ENCODE measurements around the gene LRIG1.

LRIG1 gene

DNA sequence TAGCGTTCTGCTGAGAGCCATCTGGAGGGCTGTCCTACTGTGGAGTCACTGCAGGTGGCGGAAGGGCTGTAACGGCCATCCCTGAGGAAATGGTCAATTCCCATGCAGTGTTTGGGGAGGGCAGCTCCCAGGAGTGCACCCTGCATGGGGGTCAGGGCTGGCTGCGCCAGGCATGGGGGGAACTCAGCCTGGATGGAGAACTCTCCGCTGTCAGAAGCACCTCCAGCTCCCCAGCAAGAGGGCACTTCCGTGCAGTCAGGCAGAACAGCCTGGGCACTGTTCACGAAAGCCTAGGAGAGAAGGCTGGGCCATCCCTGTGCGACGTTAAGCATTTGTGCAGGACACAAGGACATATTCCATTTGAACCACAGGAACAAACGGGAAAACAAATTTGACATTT is 105.2 kb downstream of the LRIG1 start:
- Histone ChIP-seq H3K9ac (ENCODE audit: low read length) (no peak overlapping the region), H3K36me3 (ENCODE audit: insufficient read depth, low read length) (peaks cover 77% of the 10 kb centered on the region), H3K4me3 (ENCODE audit: low read depth in 1 of 2, low read length in 2 of 2) (no peak overlapping the region), H3K4me1 (ENCODE audit: insufficient read depth, low read length) (peaks cover 67% of the 10 kb centered on the region), H3K27ac (ENCODE audit: low read depth, low read length) (no peak overlapping the region), H3K9me3 (ENCODE audit: low read length) (no peaks in the 10 kb centered on the region), H3K27me3 (ENCODE audit: control insufficient read depth in 1 of 2, insufficient read depth in 2 of 2, low read length in 2 of 2) (no peaks in the 10 kb centered on the region)

DNA sequence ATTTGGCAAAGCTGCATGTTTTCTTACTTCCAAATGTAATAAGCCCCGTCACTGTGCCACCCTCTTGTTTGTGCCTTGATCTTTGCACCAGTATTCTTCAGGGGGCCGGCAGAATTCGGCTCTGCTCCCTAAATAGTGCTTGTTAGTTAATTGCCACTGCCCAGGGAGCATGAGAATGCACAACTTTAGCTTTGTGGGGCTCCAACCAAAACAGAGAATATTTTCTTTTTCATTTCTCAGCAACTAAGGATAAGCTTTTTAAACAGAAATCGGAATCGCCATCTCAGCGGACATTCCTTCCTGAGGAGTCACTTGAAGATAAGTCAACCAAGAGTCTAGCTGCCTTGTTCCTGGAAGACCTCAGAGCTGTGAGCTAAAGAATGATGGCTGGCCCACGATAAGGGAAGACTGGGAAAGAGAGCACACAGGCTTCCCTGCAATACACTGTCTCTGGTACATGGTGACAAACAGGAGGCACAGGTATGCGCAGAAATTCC is 106.0 kb downstream of the LRIG1 start:
- peaks cover 59% of the 10 kb centered on the region for H3K4me1 ChIP-seq (ENCODE audit: insufficient read depth, low read length)
- H3K27me3 ChIP-seq (ENCODE audit: control insufficient read depth in 1 of 2, insufficient read depth in 2 of 2, low read length in 2 of 2): no peaks in the 10 kb centered on the region
- H3K36me3 ChIP-seq (ENCODE audit: insufficient read depth, low read length): peaks cover 71% of the 10 kb centered on the region
- no peak overlapping the region for H3K9ac ChIP-seq (ENCODE audit: low read length)
- H3K9me3 ChIP-seq (ENCODE audit: low read length): no peaks in the 10 kb centered on the region
- H3K27ac ChIP-seq (ENCODE audit: low read depth, low read length): peak overlapping the region; percentile 40
- H3K4me3 ChIP-seq (ENCODE audit: low read depth in 1 of 2, low read length in 2 of 2): no peak overlapping the region

DNA sequence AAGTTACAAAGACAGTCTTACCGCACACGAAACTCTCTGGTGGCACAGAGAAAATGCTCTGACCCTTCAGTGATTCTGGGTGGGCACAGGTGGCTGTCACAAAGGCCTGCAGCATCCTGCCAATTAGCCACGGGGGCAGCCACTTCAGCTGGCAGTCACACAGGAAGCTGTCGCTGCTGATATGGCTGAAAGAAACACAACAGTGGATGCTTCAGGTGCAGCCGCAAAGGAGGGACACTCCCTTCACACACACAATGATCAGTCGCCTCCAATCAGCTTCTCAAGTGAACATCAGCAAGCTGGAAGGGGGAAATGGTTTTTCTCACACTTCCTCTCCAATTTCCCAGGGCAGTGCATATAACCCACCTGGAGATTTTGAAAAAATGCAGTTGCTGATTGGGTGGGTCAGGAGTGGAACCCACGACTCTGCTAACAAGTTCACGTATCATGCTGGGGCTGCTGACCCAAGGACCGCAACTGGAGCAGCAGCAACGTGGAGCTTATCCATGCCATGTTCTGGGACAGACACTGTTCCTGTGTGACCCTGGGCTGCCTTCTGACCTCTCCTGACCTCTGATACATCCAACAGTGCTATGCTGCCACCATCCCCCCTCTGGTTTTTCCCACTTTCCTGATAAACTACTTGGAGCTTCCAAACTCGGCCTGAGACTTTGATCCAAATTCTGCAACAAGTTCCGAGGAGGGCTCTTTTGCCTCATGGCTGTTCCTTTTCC is 106.6 kb downstream of the LRIG1 start:
- Histone ChIP-seq H3K27me3 (ENCODE audit: control insufficient read depth in 1 of 2, insufficient read depth in 2 of 2, low read length in 2 of 2) (no peaks in the 10 kb centered on the region), H3K9me3 (ENCODE audit: low read length) (no peaks in the 10 kb centered on the region), H3K36me3 (ENCODE audit: insufficient read depth, low read length) (peaks cover 71% of the 10 kb centered on the region), H3K4me1 (ENCODE audit: insufficient read depth, low read length) (peaks cover 58% of the 10 kb centered on the region), H3K27ac (ENCODE audit: low read depth, low read length) (peak overlapping the region; percentile 40), H3K4me3 (ENCODE audit: low read depth in 1 of 2, low read length in 2 of 2) (no peak overlapping the region), H3K9ac (ENCODE audit: low read length) (no peak overlapping the region)

DNA sequence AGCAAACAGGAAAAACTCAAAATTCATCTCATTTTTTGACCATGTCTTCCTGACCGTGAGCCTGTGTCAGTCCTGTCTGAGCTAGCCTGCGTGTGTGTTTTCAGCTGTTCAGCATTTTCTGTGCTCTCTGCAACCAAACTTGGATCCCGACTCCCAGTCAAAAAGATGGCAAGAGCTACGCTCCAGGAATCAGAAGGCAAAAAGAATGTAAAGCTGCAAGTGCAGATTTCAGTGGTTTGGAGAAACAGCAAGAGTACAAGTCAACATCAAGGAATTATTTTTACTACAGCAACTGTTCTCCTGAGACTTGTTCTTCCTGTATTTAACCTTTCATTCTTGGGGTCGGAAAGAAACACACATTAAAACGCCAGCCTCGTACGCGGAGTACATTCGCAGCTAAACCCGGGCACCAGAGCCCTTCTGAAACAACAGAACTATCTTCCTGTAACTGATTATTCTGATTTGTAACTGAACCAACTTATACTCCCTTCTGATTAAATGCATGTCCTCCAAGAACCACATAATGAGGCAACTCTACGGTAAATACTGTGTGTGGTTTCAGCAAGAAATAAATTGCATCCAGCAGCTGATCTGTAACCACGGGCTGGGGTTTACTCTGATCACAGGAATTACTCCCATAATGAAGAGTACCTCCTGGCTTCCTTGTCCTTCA is 107.4 kb downstream of the LRIG1 start:
- no peaks in the 10 kb centered on the region for H3K27me3 ChIP-seq (ENCODE audit: control insufficient read depth in 1 of 2, insufficient read depth in 2 of 2, low read length in 2 of 2)
- H3K9ac ChIP-seq (ENCODE audit: low read length): no peak overlapping the region
- peaks cover 70% of the 10 kb centered on the region for H3K36me3 ChIP-seq (ENCODE audit: insufficient read depth, low read length)
- H3K4me3 ChIP-seq (ENCODE audit: low read depth in 1 of 2, low read length in 2 of 2): no peak overlapping the region
- H3K4me1 ChIP-seq (ENCODE audit: insufficient read depth, low read length): peaks cover 55% of the 10 kb centered on the region
- peak overlapping the region; percentile 40 for H3K27ac ChIP-seq (ENCODE audit: low read depth, low read length)
- H3K9me3 ChIP-seq (ENCODE audit: low read length): no peaks in the 10 kb centered on the region

DNA sequence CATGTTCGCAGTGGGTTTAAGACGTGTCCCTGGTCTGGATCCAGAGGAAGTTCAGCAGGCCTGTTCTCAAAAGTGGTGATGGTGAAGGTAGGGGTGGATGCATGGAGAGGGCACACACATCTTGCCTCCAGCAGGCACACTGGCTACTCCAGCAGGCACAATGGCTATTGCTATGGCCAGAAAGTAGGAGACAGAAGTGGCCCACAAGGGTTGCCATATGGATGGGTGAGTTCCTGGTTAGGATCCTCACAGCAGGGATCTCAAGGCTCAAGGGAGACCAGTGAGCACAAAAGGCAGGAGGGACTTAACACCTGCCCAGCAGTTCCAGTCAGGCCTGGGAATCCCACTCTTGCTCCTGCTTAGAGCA is 107.9 kb downstream of the LRIG1 start:
- H3K27ac ChIP-seq (ENCODE audit: low read depth, low read length): peak overlapping the region; percentile 28
- peaks cover 50% of the 10 kb centered on the region for H3K4me1 ChIP-seq (ENCODE audit: insufficient read depth, low read length)
- no peaks in the 10 kb centered on the region for H3K27me3 ChIP-seq (ENCODE audit: control insufficient read depth in 1 of 2, insufficient read depth in 2 of 2, low read length in 2 of 2)
- H3K36me3 ChIP-seq (ENCODE audit: insufficient read depth, low read length): peaks cover 68% of the 10 kb centered on the region
- no peaks in the 10 kb centered on the region for H3K9me3 ChIP-seq (ENCODE audit: low read length)
- H3K4me3 ChIP-seq (ENCODE audit: low read depth in 1 of 2, low read length in 2 of 2): no peak overlapping the region
- H3K9ac ChIP-seq (ENCODE audit: low read length): no peak overlapping the region

DNA sequence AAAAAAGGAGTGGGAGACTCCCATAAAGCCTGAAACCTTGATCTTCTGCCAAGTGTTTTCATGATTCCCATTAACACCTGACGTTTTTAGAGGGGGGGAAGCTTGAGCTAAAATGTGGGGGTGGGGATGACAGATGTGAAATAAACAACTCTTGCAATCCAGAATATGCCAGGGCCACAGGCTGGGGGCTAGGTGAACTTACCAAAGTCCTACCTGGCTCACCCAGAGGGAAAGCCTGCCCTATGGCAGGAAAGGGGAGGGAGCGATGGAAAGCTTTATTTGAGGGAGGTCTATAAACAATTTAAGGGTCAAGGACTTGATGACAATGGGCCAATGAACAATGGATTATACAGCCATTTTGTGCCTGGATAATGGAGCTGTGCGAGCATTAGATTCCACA is 108.3 kb downstream of the LRIG1 start:
- H3K9ac ChIP-seq (ENCODE audit: low read length): no peak overlapping the region
- no peaks in the 10 kb centered on the region for H3K27me3 ChIP-seq (ENCODE audit: control insufficient read depth in 1 of 2, insufficient read depth in 2 of 2, low read length in 2 of 2)
- peaks cover 46% of the 10 kb centered on the region for H3K4me1 ChIP-seq (ENCODE audit: insufficient read depth, low read length)
- peak overlapping the region; percentile 14 for H3K27ac ChIP-seq (ENCODE audit: low read depth, low read length)
- no peaks in the 10 kb centered on the region for H3K9me3 ChIP-seq (ENCODE audit: low read length)
- peaks cover 65% of the 10 kb centered on the region for H3K36me3 ChIP-seq (ENCODE audit: insufficient read depth, low read length)
- no peak overlapping the region for H3K4me3 ChIP-seq (ENCODE audit: low read depth in 1 of 2, low read length in 2 of 2)

DNA sequence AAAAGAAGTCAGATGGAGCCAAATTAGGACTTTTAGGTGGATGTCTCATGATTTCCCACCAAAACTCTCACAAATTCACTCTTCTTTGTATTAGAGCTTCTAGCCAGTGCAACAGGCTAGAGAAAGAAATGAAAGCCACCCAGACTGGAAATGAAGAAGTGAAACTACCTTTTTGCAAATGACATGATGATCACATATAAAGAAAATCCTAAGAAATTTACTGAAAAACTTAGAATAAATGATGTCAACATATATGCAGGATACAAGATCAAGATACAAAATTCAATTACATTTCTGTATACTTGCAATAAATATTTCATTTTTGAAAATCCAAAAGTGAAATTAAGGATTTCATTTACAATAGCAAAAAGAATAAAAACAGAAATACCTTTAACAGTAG is 110.8 kb downstream of the LRIG1 start:
- H3K9ac ChIP-seq (ENCODE audit: low read length): no peak overlapping the region
- no peaks in the 10 kb centered on the region for H3K27me3 ChIP-seq (ENCODE audit: control insufficient read depth in 1 of 2, insufficient read depth in 2 of 2, low read length in 2 of 2)
- H3K9me3 ChIP-seq (ENCODE audit: low read length): no peaks in the 10 kb centered on the region
- peaks cover 65% of the 10 kb centered on the region for H3K36me3 ChIP-seq (ENCODE audit: insufficient read depth, low read length)
- H3K27ac ChIP-seq (ENCODE audit: low read depth, low read length): no peak overlapping the region
- H3K4me3 ChIP-seq (ENCODE audit: low read depth in 1 of 2, low read length in 2 of 2): no peak overlapping the region
- peaks cover 32% of the 10 kb centered on the region for H3K4me1 ChIP-seq (ENCODE audit: insufficient read depth, low read length)

DNA sequence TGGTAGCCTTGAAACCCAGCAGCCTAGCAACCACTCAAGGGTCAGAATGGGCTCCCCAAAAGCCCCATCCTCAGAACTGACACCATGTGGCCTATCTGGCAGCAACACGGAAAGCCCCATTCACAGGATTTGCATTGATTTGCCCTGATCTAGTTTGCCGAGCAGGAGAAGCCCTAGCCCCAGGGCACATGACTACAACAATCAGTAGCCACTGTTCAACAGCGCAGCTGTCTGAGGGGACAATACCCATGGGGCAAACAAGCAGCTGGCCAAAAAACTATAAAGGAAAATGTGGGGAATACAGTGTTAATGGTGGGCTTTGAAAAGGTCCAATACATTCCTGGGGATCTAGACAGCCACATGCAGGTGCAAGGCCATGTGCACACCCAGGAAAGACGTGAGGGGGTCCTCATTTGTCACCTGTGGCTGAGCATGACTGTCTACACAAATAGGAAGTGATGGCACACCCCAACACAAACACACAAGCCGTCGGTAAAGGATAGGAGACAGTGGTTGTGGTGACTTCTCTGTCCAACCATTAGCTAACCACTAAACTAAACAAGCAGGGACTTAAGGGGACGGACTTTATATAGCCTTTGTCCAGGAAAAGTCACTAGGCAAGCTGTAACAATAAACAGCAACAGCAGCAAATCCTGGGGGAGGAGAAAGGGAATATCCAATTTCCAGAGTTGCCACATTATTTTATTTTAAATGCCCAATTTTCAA is 113.7 kb downstream of the LRIG1 start:
- Histone ChIP-seq H3K36me3 (ENCODE audit: insufficient read depth, low read length) (peaks cover 67% of the 10 kb centered on the region), H3K4me3 (ENCODE audit: low read depth in 1 of 2, low read length in 2 of 2) (no peak overlapping the region), H3K9ac (ENCODE audit: low read length) (no peak overlapping the region), H3K27me3 (ENCODE audit: control insufficient read depth in 1 of 2, insufficient read depth in 2 of 2, low read length in 2 of 2) (no peaks in the 10 kb centered on the region), H3K27ac (ENCODE audit: low read depth, low read length) (no peak overlapping the region), H3K4me1 (ENCODE audit: insufficient read depth, low read length) (peaks cover 9% of the 10 kb centered on the region), H3K9me3 (ENCODE audit: low read length) (no peaks in the 10 kb centered on the region)

DNA sequence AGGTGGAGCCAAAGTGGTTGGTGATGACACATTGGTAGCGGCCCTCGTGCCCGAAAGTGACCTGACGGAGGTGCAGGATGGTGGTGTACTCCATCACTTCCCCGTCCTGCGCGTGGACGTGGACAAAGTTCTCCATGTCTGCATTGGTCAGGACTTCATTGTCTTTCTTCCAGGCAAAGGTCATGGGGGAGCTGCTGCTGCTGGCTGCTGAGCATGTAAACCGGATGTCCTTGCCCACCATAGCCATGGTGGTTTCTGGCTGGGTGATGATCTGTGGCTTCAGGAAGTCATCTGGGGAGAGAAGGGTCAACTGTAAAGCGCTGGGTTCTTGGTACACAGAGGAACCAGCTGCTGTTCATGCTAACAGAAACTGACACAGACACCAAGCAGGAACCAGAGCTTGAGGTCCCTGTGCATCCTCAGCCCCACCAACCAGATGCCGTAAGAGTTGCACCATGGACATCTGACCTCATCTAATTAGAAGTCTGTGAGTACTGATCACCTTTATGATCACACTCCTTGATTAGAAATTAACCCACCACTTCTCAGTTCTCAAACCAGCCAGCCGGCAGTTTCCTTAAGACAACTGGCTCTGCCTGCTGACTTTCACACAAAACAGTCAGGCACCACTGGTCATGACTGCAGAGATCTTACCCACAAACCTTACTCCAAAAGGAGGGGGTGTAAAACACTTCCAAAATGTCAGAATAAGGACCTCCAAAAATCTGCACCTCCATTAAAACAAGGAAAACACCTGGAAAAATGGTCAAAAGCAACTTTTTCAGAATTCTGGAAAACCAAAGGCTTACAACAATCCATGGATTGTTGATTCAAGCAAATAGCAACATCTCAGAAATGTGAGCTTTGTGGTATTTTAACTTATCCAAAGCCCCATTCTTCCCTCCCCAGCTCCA is 114.6 kb downstream of the LRIG1 start:
- Histone ChIP-seq H3K9me3 (ENCODE audit: low read length) (no peaks in the 10 kb centered on the region), H3K4me1 (ENCODE audit: insufficient read depth, low read length) (peaks cover 14% of the 10 kb centered on the region), H3K27ac (ENCODE audit: low read depth, low read length) (no peak overlapping the region), H3K9ac (ENCODE audit: low read length) (no peak overlapping the region), H3K4me3 (ENCODE audit: low read depth in 1 of 2, low read length in 2 of 2) (no peak overlapping the region), H3K36me3 (ENCODE audit: insufficient read depth, low read length) (peaks cover 71% of the 10 kb centered on the region), H3K27me3 (ENCODE audit: control insufficient read depth in 1 of 2, insufficient read depth in 2 of 2, low read length in 2 of 2) (no peaks in the 10 kb centered on the region)

DNA sequence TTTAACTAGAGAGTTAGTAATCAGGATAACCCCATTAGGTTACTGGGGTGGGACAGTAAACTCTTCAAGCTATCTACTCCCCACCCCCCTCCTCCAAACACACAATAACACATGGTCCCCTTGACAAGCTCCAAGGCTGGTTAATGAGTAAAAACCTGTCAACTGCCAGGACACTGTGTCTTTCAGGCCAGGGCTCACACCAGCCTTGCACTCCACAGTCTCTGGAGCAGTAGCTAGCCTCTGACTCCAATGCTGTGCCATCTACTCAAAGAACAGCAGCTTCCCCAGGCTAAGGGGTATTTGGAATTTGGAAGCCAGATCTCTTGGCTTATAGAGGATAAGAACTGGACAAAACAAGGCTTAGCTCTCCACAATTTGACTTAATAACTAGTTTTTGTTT is 115.8 kb downstream of the LRIG1 start:
- H3K36me3 ChIP-seq (ENCODE audit: insufficient read depth, low read length): peaks cover 83% of the 10 kb centered on the region
- no peaks in the 10 kb centered on the region for H3K9me3 ChIP-seq (ENCODE audit: low read length)
- H3K9ac ChIP-seq (ENCODE audit: low read length): no peak overlapping the region
- H3K27me3 ChIP-seq (ENCODE audit: control insufficient read depth in 1 of 2, insufficient read depth in 2 of 2, low read length in 2 of 2): no peaks in the 10 kb centered on the region
- H3K4me3 ChIP-seq (ENCODE audit: low read depth in 1 of 2, low read length in 2 of 2): no peak overlapping the region
- H3K4me1 ChIP-seq (ENCODE audit: insufficient read depth, low read length): peaks cover 17% of the 10 kb centered on the region
- no peak overlapping the region for H3K27ac ChIP-seq (ENCODE audit: low read depth, low read length)

All from muscle layer of colon (tissue), 2 donors.